ENCODE data around the gene GCNT4. TPM values are rescaled to one million over a fixed set of nuclear protein-coding genes. Genes with fewer than 3 reads are reported as not detected.
A peak's percentile ranks its signal among the peaks of the same experiment; 100 is the strongest.

GCNT4 gene
- total and polyA plus RNA-seq, 2 experiments from 2014 or later = 2.5 to 5.4 TPM

DNA sequence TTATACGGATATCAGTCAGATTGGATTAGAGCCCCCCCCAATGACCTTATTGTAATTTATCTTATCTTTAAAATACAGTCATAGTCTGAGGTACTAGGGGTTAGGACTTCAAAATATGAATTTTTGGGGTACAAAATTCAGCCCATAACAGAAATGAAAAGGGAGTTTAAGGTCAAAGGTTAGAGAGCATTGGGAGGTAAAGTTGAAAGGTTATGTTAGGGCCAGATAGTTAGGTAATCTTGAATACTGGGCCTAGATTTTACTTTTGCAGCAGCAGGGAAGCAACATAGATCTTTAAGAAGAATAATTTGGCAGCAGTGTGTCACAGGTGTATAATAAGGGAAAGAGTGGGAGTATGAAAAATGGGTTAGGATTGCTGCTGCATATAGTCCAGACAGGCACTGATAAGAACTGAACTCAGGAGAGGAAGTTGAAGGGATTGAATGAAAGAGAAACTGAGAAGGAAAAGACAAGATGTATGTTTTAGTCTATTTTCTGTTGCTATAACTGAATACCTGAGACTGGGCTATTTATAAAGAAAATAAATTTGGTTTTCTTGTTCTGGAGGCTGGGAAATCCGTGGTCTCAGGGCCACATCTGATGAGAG, 10.7 kb upstream of the GCNT4 start:
- Histone ChIP-seq H2AFZ (peak overlapping the region; percentile 7; the same call in 1 of the 2 replicates), H4K20me1 (replicated peaks; ENCODE audit: insufficient read depth) (no peaks in the 10 kb centered on the region), H3K9me2 (ENCODE audit: insufficient read depth) (no peaks in the 10 kb centered on the region), H3F3A (replicated peaks; ENCODE audit: low read depth) (no peaks in the 10 kb centered on the region), H3K36me3 (ENCODE audit: insufficient read depth) (no peaks in the 10 kb centered on the region), H3K27me3 (ENCODE audit: insufficient read depth) (no peaks in the 10 kb centered on the region), H3K4me3 (no peak overlapping the region), H3K79me2 (replicated peaks; ENCODE audit: insufficient read depth) (no peaks in the 10 kb centered on the region), H3K27ac (ENCODE audit: low read depth) (no peak overlapping the region), H3K4me2 (no peak overlapping the region), H3K4me1 (ENCODE audit: insufficient read depth) (no peaks in the 10 kb centered on the region)
- Mint-ChIP-seq H3K27ac (no peak overlapping the region), H3K4me1 (no peaks in the 10 kb centered on the region), H3K36me3 (ENCODE audit: low read depth) (no peaks in the 10 kb centered on the region), H3K27me3 (ENCODE audit: insufficient read depth, low read depth, poor library complexity) (peaks cover 2% of the 10 kb centered on the region), H3K4me3 (no peak overlapping the region), H3K9me3 (no peaks in the 10 kb centered on the region)
- DNase-seq (ENCODE audit: low spot score) (no peak), ATAC-seq (no peak)
- TF ChIP-seq, protein P1, sequence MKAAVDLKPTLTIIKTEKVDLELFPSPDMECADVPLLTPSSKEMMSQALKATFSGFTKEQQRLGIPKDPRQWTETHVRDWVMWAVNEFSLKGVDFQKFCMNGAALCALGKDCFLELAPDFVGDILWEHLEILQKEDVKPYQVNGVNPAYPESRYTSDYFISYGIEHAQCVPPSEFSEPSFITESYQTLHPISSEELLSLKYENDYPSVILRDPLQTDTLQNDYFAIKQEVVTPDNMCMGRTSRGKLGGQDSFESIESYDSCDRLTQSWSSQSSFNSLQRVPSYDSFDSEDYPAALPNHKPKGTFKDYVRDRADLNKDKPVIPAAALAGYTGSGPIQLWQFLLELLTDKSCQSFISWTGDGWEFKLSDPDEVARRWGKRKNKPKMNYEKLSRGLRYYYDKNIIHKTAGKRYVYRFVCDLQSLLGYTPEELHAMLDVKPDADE (IDR thresholded peaks at IDR 0.05) = no peak
- TF ChIP-seq ZNF114 (CRISPR knock-in tag; IDR thresholded peaks at IDR 0.05) (no peak), JUNB (IDR thresholded peaks at IDR 0.05; ENCODE audit: unreplicated experiment) (no peak), EZH2phosphoT487 (IDR thresholded peaks at IDR 0.05; ENCODE audit: unreplicated experiment) (no peak), EZH2 (IDR thresholded peaks at IDR 0.05; ENCODE audit: low read depth, unreplicated experiment) (no peak), POLR2AphosphoS5 (IDR thresholded peaks at IDR 0.05; ENCODE audit: low read depth) (no peak), STAT1 (IDR thresholded peaks at IDR 0.05; ENCODE audit: unreplicated experiment) (no peak), CREB1 (CRISPR knock-in tag; IDR thresholded peaks at IDR 0.05; ENCODE audit: low read depth) (no peak), NANOG (IDR thresholded peaks at IDR 0.05; ENCODE audit: borderline replicate concordance) (no peak), ZNF331 (CRISPR knock-in tag; IDR thresholded peaks at IDR 0.05; ENCODE audit: low read depth) (no peak)
- TF ChIP-seq, protein P2, sequence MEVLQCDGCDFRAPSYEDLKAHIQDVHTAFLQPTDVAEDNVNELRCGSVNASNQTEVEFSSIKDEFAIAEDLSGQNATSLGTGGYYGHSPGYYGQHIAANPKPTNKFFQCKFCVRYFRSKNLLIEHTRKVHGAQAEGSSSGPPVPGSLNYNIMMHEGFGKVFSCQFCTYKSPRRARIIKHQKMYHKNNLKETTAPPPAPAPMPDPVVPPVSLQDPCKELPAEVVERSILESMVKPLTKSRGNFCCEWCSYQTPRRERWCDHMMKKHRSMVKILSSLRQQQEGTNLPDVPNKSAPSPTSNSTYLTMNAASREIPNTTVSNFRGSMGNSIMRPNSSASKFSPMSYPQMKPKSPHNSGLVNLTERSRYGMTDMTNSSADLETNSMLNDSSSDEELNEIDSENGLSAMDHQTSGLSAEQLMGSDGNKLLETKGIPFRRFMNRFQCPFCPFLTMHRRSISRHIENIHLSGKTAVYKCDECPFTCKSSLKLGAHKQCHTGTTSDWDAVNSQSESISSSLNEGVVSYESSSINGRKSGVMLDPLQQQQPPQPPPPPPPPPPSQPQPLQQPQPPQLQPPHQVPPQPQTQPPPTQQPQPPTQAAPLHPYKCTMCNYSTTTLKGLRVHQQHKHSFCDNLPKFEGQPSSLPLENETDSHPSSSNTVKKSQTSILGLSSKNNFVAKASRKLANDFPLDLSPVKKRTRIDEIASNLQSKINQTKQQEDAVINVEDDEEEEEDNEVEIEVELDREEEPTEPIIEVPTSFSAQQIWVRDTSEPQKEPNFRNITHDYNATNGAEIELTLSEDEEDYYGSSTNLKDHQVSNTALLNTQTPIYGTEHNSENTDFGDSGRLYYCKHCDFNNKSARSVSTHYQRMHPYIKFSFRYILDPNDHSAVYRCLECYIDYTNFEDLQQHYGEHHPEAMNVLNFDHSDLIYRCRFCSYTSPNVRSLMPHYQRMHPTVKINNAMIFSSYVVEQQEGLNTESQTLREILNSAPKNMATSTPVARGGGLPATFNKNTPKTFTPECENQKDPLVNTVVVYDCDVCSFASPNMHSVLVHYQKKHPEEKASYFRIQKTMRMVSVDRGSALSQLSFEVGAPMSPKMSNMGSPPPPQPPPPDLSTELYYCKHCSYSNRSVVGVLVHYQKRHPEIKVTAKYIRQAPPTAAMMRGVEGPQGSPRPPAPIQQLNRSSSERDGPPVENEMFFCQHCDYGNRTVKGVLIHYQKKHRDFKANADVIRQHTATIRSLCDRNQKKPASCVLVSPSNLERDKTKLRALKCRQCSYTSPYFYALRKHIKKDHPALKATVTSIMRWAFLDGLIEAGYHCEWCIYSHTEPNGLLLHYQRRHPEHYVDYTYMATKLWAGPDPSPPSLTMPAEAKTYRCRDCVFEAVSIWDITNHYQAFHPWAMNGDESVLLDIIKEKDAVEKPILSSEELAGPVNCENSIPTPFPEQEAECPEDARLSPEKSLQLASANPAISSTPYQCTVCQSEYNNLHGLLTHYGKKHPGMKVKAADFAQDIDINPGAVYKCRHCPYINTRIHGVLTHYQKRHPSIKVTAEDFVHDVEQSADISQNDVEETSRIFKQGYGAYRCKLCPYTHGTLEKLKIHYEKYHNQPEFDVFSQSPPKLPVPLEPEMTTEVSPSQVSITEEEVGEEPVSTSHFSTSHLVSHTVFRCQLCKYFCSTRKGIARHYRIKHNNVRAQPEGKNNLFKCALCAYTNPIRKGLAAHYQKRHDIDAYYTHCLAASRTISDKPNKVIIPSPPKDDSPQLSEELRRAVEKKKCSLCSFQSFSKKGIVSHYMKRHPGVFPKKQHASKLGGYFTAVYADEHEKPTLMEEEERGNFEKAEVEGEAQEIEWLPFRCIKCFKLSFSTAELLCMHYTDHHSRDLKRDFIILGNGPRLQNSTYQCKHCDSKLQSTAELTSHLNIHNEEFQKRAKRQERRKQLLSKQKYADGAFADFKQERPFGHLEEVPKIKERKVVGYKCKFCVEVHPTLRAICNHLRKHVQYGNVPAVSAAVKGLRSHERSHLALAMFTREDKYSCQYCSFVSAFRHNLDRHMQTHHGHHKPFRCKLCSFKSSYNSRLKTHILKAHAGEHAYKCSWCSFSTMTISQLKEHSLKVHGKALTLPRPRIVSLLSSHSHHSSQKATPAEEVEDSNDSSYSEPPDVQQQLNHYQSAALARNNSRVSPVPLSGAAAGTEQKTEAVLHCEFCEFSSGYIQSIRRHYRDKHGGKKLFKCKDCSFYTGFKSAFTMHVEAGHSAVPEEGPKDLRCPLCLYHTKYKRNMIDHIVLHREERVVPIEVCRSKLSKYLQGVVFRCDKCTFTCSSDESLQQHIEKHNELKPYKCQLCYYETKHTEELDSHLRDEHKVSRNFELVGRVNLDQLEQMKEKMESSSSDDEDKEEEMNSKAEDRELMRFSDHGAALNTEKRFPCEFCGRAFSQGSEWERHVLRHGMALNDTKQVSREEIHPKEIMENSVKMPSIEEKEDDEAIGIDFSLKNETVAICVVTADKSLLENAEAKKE (CRISPR knock-in tag; IDR thresholded peaks at IDR 0.05) = no peak
- TF ChIP-seq, protein P3, sequence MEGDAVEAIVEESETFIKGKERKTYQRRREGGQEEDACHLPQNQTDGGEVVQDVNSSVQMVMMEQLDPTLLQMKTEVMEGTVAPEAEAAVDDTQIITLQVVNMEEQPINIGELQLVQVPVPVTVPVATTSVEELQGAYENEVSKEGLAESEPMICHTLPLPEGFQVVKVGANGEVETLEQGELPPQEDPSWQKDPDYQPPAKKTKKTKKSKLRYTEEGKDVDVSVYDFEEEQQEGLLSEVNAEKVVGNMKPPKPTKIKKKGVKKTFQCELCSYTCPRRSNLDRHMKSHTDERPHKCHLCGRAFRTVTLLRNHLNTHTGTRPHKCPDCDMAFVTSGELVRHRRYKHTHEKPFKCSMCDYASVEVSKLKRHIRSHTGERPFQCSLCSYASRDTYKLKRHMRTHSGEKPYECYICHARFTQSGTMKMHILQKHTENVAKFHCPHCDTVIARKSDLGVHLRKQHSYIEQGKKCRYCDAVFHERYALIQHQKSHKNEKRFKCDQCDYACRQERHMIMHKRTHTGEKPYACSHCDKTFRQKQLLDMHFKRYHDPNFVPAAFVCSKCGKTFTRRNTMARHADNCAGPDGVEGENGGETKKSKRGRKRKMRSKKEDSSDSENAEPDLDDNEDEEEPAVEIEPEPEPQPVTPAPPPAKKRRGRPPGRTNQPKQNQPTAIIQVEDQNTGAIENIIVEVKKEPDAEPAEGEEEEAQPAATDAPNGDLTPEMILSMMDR (conservative IDR thresholded peaks at IDR 0.05; ENCODE audit: low read depth in 2 of 2) = no peak
- TF ChIP-seq, protein P4, sequence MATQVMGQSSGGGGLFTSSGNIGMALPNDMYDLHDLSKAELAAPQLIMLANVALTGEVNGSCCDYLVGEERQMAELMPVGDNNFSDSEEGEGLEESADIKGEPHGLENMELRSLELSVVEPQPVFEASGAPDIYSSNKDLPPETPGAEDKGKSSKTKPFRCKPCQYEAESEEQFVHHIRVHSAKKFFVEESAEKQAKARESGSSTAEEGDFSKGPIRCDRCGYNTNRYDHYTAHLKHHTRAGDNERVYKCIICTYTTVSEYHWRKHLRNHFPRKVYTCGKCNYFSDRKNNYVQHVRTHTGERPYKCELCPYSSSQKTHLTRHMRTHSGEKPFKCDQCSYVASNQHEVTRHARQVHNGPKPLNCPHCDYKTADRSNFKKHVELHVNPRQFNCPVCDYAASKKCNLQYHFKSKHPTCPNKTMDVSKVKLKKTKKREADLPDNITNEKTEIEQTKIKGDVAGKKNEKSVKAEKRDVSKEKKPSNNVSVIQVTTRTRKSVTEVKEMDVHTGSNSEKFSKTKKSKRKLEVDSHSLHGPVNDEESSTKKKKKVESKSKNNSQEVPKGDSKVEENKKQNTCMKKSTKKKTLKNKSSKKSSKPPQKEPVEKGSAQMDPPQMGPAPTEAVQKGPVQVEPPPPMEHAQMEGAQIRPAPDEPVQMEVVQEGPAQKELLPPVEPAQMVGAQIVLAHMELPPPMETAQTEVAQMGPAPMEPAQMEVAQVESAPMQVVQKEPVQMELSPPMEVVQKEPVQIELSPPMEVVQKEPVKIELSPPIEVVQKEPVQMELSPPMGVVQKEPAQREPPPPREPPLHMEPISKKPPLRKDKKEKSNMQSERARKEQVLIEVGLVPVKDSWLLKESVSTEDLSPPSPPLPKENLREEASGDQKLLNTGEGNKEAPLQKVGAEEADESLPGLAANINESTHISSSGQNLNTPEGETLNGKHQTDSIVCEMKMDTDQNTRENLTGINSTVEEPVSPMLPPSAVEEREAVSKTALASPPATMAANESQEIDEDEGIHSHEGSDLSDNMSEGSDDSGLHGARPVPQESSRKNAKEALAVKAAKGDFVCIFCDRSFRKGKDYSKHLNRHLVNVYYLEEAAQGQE (IDR thresholded peaks at IDR 0.05; ENCODE audit: unreplicated experiment) = no peak

Measured in GM23338 (cell line).